NCI-H69 (cell line): ENCODE results near the gene SPATA24.
"Not testable (repeated sequence)": the region's sequence is repeated elsewhere in the genome, so short reads cannot be mapped to it uniquely, and the experiment has no call there.

Experiments used
- DNase-seq: peaks from one replicate; lab custom pipeline; 2025; lab: John Stamatoyannopoulos, UW

SPATA24 gene

GRCh38 chr5:139382807-139383206, 21.1 kb downstream of the SPATA24 start:
- DNase-seq: no peak

GRCh38 chr5:139381837-139382761, 21.8 kb downstream of the SPATA24 start:
- DNase-seq: peak; percentile 28

GRCh38 chr5:139379626-139380449, 24.1 kb downstream of the SPATA24 start:
- DNase-seq: no peak

GRCh38 chr5:139378941-139379361, 24.9 kb downstream of the SPATA24 start:
- DNase-seq: no peak

- DNase-seq: no peak
These were observed 25.6 kb downstream of the SPATA24 start for GRCh38 chr5:139378101-139378825.

- no peak for DNase-seq
These were observed 26.7 kb downstream of the SPATA24 start for GRCh38 chr5:139377226-139377625.

- DNase-seq: no peak
These were observed 27.5 kb downstream of the SPATA24 start for GRCh38 chr5:139376364-139376763.

- DNase-seq: no peak
These were observed 29.0 kb downstream of the SPATA24 start for GRCh38 chr5:139374909-139375308.

GRCh38 chr5:139371482-139372435, 32.1 kb downstream of the SPATA24 start:
- DNase-seq: no peak

- DNase-seq: no peak
These were observed 34.7 kb downstream of the SPATA24 start for GRCh38 chr5:139369181-139369580.

GRCh38 chr5:139368613-139369012, 35.3 kb downstream of the SPATA24 start:
- DNase-seq: no peak

GRCh38 chr5:139364466-139364865, 39.4 kb downstream of the SPATA24 start:
- DNase-seq: no peak

- DNase-seq: no peak
These were observed 40.0 kb downstream of the SPATA24 start for GRCh38 chr5:139363937-139364336.

GRCh38 chr5:139361835-139362429, 42.0 kb downstream of the SPATA24 start:
- DNase-seq: no peak

GRCh38 chr5:139360384-139360783, 43.5 kb downstream of the SPATA24 start:
- no peak for DNase-seq

GRCh38 chr5:139358064-139358463, 45.8 kb downstream of the SPATA24 start:
- DNase-seq: no peak

GRCh38 chr5:139355900-139356299, 48.0 kb downstream of the SPATA24 start:
- DNase-seq: not testable (repeated sequence)

- no peak for DNase-seq
These were observed 49.7 kb downstream of the SPATA24 start for GRCh38 chr5:139354186-139354585.

GRCh38 chr5:139347863-139348262, 56.0 kb downstream of the SPATA24 start:
- DNase-seq: not testable (repeated sequence)
